B cell (primary cell): Measurements from ENCODE around the gene SLC35E3.

Source experiments
- CTCF ChIP-seq: fragments of 200-600 bp; IDR thresholded peaks from one replicate; pipeline ENCODE4 v1.8.0; 2022; ENCODE audit warnings: antibody characterized with exemption, mild to moderate bottlenecking
- EZH2 ChIP-seq: IDR thresholded peaks from 2 replicates; pipeline ENCODE4 v1.6.1; 2012; ENCODE audit warnings: borderline replicate concordance, low read depth, mild to moderate bottlenecking, moderate library complexity, low read length; ENCODE audit not compliant: insufficient read depth, poor library complexity, severe bottlenecking

- TF ChIP-seq CTCF, result no peak
- TF ChIP-seq EZH2, result no peak
These were observed 44.9 kb downstream of the SLC35E3 start for GRCh38 chr12:68790952-68791234.
